Sigmoid colon (tissue), 4 donors: ENCODE results near the gene WFIKKN2.

ENCODE experiments used
- EP300 ChIP-seq, 4 donors: sonication (generic); formaldehyde crosslinking; IDR thresholded peaks; one replicate each; pipeline ENCODE4 v1.6.1; 2017; ENCODE audit warnings: antibody characterized with exemption in 4 of 4
- TF ChIP-seq, protein P1 (sequence below), 4 experiments: fragments of 450-650 bp in 3 of 4; fragments of 200-600 bp in 1 of 4; IDR thresholded peaks; one replicate each; pipeline ENCODE4 v1.5.1; 2016 to 2019; ENCODE audit warnings: antibody characterized with exemption in 4 of 4, mild to moderate bottlenecking in 3 of 4, moderate library complexity in 2 of 4

DNA sequence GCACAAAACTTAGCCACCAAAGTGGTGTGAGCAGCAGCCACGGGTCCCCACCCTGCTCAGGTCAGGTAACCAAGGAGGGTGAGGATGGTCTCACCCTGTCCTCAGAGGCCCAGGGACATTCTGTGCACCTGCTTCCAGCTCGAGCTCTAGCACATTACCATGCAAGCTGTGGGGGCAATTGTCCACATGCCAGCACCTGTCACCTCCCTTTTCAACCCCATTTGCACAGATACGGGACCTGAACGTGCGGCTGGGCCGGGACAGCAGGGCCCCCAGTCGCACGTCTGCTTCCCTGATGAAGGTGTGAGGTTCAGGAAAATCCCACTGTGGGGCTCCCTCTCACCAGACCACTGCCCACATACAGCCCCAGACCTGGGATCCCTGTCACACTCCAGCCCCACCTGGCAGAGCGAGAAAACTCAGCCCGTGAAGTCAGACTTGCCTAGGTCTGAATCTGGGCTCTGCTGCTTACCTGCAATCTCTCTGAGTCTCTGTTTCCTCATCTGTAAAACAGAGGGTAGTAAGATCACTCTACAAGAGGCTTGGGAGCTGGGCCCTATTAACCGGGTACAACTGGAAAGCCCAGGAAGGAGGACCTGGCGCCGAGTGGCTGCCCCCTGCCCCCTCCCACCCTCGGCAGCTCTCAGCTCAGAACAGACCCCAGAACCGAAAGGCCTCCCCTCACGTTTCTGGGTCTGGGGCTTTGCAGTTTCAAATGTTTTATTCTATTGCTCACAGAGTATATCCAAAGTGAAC, 7.9 kb downstream of the WFIKKN2 start:
- TF ChIP-seq, protein P1, sequence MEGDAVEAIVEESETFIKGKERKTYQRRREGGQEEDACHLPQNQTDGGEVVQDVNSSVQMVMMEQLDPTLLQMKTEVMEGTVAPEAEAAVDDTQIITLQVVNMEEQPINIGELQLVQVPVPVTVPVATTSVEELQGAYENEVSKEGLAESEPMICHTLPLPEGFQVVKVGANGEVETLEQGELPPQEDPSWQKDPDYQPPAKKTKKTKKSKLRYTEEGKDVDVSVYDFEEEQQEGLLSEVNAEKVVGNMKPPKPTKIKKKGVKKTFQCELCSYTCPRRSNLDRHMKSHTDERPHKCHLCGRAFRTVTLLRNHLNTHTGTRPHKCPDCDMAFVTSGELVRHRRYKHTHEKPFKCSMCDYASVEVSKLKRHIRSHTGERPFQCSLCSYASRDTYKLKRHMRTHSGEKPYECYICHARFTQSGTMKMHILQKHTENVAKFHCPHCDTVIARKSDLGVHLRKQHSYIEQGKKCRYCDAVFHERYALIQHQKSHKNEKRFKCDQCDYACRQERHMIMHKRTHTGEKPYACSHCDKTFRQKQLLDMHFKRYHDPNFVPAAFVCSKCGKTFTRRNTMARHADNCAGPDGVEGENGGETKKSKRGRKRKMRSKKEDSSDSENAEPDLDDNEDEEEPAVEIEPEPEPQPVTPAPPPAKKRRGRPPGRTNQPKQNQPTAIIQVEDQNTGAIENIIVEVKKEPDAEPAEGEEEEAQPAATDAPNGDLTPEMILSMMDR (IDR thresholded peaks at IDR 0.05): no peak
- TF ChIP-seq EP300 (IDR thresholded peaks at IDR 0.05): no peak
